GM18499 (cell line): ENCODE results near the gene MBD4.
"Not testable (repeated sequence)": the region's sequence is repeated elsewhere in the genome, so short reads cannot be mapped to it uniquely, and the experiment has no call there.

Source experiments
- ATAC-seq: cut with Tn5 transposase; IDR thresholded peaks from one replicate; pipeline ENCODE4 v1.9.1; 2021; ENCODE audit warnings: moderate number of reproducible peaks; ENCODE audit not compliant: insufficient read depth, unreplicated experiment

Gene MBD4

DNA sequence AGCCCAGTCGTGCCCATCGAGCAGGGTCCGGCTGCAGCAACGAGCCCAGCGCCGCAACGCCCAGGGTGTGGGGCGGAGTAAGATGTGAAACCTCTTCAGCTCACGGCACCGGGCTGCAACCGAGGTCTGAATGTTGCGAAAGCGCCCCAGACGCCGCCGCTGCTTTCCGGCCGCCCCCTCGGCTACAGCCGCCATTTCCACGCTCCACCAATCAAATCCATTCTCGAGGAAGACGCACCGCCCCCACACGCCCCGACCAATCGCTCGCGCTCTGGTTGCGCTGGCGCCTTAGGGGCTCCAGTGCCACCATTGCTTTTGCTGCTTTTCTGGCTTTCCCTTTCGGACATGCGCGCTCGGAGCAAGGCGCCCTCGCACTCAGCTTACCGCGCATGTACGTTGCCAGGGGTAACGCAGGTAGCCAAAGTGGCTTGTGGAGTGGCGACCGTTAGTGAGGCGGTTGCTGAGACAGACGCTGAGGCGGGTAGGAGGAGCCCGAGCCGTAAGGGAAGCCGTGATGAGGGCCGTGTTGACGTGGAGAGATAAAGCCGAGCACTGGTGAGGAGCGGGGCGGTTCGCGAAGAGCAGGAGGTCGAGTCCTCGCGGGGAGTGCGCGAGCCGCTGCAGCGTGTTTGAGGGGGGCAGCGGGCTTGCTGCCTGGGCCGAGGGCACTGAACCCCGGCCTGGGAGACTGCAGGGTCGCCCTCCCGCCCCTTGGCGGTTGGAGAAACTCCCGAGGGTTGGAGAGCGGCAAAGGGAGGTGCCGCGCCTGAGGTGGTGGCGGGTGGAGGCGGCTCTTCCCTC lies at the start of gene MBD4, which contains the start of gene IFT122:
Gene MBD4 (minus strand): TSS at position 132 of the 801 bp plus-strand sequence. CDS start 115 bp downstream, at position 17.
Gene IFT122 (plus strand): TSS at position 408 of the 801 bp plus-strand sequence. CDS start 107 bp downstream, at position 515.
- ATAC-seq: peak; percentile 71

GRCh38 chr3:129489258-129489657 lies 49.5 kb upstream of the MBD4 start:
- not testable (repeated sequence) for ATAC-seq

GRCh38 chr3:129487868-129488335 lies 48.2 kb upstream of the MBD4 start:
- ATAC-seq: not testable (repeated sequence)

DNA sequence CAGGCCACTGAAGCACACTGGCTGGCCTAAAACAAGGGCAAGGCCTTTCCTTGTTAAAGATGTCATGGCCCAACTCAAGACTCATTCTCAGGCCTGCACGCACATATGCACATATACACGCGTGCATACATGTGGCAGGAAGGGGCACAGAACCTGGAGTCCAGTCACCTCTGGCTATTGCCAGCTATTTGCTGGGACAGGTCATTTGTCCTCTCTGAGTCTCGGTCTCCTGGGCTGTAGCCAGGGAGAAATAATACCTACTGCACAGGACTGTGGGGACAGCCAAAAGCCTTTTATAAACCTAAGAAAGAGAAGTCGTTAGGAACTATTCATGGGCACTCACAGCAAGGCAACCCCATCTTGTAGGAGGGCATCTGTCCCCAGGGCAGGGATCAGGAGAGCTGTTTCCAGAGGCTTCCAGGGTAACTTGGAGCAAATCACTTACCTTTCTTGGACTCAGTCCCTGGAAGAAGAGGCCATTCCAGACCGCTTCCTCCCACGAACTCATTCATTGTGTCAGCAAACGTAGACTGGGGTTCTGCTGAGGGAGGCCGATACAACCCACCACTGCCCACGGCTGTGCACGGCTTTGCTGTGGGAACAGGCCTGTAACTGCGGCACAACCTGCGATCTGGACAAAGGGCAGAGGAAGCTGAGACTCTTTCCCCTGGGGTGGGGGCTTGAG lies 47.6 kb upstream of the MBD4 start:
- no peak for ATAC-seq

DNA sequence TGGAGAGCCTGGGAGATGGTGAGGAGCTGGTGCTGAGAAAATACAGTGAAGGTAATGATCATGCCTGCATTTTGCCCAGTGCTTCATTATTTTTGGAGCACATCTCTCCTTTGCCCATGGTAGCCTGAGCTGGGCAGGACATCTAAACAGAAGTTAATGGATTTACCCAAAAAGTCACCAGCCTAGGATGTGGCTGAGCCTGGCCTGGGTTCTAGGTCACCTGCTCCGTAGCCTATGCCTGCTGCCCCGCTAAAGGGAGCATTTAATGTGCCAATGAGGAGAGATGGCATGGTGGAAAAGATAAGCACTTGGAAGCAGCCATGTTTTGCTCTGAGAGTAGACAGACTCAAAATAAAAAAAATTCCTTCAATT lies 46.9 kb upstream of the MBD4 start:
- no peak for ATAC-seq

DNA sequence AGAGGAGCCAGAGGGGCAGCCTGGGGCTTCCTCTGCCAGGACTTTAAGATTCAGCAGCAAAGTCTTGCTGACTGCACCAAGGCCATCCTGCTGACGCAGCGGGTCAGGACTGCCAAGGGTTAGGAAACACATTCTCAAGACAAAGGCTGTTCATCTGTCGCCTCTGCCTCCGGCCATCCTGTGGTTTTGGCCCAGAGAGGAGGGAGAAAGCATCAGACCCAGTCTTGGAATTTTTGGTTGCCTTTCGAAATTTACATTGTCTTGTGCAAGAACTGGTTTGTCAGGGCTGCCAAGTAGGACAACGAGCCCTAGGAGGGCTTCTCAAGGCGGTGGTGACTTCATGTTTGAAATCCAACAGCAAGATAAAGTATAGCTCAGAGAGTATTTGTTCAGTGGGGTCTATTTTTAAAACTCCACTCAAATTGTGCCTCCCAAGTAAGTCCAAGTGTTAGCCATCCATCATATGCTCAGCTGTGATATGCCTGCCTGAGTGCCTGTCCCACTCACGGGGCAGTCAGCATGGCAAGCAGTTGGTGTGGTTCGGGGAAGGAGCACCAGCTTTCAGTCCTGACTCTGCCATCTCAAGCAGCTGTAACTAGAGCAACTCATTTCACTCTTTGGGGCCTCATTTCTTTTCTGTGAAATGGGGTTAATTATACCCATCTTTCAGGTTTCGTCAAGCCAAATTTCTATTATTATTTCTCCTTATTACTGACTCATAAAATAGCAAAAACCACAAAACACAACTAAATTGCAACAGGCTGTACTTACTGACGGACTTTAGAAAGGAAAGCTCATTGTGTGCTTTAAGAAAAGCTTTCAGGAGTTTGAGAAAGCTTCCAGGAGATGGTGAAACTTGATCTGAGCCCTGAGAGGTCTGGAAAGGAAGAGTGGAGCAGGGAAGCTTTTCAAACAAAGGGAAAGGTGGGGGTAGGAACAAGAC lies 46.2 kb upstream of the MBD4 start:
- ATAC-seq: no peak

DNA sequence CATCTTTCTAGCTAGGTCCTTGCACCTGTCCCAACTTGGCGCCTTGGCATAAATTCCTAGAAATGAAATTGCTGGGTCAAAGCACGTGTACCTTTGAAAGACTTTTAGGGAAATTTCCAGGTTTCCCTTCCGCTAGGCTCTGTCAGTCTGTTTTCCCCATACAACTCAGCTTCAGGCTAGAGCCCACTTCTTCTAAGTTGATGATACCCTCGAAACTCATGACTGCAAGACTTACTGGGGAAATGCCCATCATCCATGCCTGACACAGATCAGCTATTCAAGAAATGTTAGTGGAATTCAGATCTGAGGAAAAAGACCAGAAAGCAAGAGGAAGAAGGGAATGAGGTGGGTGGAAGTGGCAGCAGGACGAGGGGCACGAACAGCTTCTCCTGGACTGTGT lies 45.4 kb upstream of the MBD4 start:
- ATAC-seq: not testable (repeated sequence)

DNA sequence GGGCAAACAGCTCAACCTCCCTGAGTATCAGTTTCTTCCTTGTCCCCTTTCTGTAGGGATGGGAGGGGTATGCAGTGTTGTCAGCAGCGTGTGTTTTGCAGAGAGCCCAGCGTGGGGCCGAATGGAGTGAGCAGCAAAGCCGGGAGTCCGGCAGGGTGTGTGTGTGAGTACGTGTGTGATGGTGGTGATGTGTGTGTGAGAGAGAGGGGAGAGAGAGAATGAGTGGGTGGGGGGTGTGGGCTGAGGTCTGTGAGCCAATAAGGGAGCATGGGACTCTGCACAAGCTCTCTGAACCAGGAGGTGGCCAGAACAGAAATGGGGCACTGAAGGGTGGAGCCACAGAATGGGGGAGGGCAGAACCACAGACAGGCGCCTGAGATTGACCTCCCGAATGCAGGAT lies 44.1 kb upstream of the MBD4 start:
- no peak for ATAC-seq

DNA sequence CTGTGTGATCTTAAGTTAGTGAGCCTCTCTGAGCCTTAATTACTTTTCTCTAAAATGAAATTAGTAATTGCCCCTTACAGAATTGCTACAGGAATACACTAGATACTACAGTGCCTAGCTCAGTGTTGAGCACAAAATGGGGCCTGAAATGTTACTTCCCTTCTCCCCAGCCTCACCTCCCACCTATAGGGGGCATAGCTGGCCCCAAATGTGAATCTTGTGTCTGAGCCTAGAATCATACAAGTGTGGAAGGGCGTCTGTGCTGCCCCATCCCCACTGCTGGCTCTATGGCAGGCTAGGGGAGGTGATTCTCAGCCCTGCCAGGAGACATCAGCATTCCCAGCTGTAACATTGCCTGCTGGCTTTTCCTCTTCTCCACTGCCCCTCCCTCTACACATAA lies 43.0 kb upstream of the MBD4 start:
- ATAC-seq: no peak

GRCh38 chr3:129481766-129482332 lies 42.1 kb upstream of the MBD4 start:
- no peak for ATAC-seq

GRCh38 chr3:129481225-129481765 lies 41.5 kb upstream of the MBD4 start:
- ATAC-seq: not testable (repeated sequence)

- ATAC-seq: no peak
Measured at GRCh38 chr3:129476586-129476985, 36.8 kb upstream of the MBD4 start.

DNA sequence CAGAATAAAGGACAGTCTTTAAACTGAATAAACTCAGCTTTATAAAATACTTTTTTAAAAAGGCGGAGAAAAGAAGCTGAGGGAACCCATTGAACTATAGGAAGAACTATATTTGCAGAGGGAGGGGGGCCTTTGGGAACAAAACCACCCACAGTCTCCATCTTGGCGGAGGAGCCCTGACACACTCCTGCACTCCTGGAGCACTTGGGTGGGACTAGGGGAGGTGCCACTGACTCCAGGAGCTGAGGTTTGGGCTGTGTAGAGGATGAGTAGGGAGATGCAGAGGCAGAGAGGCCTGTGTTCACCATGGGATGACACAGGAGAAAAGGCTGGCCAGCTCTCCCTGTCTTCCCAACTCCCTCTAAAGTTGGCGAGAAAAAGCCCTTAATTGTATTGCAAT lies 36.1 kb upstream of the MBD4 start:
- no peak for ATAC-seq

DNA sequence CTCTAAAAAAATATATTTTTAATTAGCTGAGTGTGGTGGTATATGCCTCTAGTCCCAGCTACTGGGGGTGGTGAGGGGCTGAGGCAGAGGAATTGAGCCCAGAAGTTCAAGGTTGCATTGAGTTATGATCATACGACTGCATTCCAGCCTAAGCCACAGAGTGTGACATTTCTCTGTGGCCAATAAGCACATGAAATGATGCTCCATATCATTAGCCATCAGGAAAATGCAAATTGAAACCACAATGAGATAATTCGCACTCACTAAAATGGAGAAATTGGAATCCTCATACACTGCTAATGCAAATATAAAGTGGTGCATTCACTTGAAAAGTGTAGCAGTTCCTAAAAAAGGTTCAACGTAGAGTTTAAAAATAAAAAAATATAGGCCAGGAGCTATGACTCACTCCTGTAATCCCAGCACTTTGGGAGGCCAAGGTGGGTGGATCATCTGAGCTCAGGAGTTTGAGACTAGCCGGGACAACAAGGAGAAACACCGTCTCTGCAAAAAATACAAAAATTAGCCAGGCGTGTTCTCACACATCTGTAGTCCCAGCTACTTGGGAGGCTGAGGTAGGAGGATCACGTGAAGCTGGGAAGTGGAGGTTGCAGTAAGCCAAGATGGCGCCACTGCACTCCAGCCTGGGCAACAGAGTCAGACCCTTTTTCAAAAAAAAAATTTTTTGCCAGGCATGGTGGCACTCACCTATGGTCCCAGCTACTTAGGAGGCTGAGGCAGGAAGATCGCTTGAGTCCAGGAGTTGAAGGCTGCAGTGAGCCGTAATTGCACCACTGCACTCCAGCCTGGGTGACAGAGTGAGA lies 35.4 kb upstream of the MBD4 start:
- no peak for ATAC-seq

DNA sequence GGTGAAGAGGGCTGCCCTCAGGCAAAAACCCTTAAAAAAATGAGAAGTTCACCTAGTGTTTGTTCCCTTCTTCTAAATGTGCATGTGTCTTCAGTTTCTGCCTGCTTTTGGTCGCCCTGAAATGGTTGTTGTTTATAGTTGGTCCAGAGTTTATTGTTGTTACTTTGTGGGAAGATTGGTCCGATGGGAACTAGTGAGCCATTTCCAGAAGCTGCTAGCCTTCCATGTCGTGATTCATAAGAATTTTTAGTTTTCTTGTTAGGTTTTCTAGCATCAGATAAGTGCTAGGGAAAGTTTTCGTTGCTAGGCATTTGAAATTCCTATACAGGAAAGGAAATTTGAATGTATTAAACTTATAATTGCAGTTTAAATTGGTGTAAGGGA lies 34.0 kb upstream of the MBD4 start:
- ATAC-seq: no peak

- ATAC-seq: no peak
Measured at GRCh38 chr3:129473067-129473768, 33.5 kb upstream of the MBD4 start.

DNA sequence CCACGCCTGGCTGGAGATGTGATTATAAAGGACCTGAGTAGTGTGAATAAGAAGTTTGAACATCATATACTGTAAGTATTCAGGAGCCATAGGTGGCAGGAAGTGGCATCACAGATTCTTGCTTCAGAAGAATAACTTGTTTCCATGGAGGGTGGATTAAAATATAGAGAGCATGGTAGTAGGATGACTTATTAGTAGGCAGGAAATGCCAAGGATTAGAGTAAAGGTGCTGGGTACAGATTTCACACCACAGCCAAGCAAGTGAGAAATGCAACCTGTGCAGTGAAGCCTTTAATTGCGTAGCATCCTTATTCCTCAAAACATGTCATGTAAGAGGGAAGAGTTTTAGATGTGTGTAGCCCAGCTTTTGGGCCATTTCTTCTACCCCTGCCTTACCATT lies 31.1 kb upstream of the MBD4 start:
- ATAC-seq: no peak

GRCh38 chr3:129469026-129469425 lies 29.3 kb upstream of the MBD4 start:
- ATAC-seq: no peak
